ENCODE results near the gene ITPKB. TPM values are rescaled to one million over a fixed set of nuclear protein-coding genes. Genes with fewer than 3 reads are reported as not detected.
"Not testable (repeated sequence)": the region's sequence is repeated elsewhere in the genome, so short reads cannot be mapped to it uniquely, and the experiment has no call there.

Gene ITPKB
- total RNA-seq, 6 experiments from 2014 or later, result 1.7 to 3.0 (median 2.2) TPM

DNA sequence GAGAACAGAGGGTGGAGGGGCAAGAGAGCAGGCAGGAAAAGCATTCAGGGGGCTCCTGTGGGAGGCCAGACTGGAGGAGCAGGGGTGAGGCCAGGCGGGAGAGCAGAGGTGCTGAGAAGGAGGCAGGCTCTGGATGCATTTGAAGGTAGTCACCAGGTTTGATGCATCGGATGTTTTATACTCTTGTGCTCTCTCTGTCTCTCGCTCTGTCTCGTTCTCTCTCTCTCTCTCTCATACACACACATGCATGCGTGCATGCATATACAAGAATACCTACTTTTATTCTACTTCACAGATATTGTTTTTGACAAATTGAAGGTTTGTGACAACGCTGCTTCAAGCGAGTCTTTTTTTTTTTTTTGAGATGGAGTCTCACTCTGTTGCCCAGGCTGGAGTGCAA lies 15.0 kb upstream of the ITPKB start:
- H3K4me1 Mint-ChIP-seq (ENCODE audit: low read depth), result no peaks in the 10 kb centered on the region
- DNase-seq, result no peak
- H3K27me3 Mint-ChIP-seq (ENCODE audit: insufficient read depth), result peaks cover 28% of the 10 kb centered on the region
- H3K36me3 Mint-ChIP-seq (ENCODE audit: low read depth), result no peaks in the 10 kb centered on the region
- no peak for TF ChIP-seq CTCF (IDR thresholded peaks at IDR 0.05)
- H3K27ac Mint-ChIP-seq, result no peak overlapping the region
- no peak overlapping the region for H3K4me3 Mint-ChIP-seq
- H3K9me3 Mint-ChIP-seq, result no peaks in the 10 kb centered on the region

DNA sequence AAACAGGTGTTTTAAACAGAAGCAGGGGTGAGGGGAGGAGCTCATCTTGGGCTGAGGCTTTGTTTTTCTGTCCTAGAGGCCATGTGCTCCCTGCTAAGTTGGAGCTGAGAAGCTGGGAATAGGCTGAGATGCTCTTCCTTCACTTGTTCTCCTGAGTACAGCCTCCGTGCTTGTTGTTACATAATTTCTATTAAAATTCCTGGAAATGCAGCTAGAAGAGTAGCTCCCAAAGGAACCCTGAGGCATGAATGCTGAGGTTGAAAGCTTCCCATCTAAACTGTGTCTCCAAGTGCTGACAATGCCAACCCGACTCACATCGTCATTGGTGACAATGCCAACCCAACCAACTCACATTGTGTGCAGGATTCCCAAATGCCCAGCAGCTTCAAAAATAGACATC lies 12.6 kb upstream of the ITPKB start:
- H3K27ac Mint-ChIP-seq, result no peak overlapping the region
- no peaks in the 10 kb centered on the region for H3K9me3 Mint-ChIP-seq
- no peaks in the 10 kb centered on the region for H3K36me3 Mint-ChIP-seq (ENCODE audit: low read depth)
- H3K27me3 Mint-ChIP-seq (ENCODE audit: insufficient read depth), result peaks cover 36% of the 10 kb centered on the region
- DNase-seq, result no peak
- no peaks in the 10 kb centered on the region for H3K4me1 Mint-ChIP-seq (ENCODE audit: low read depth)
- TF ChIP-seq CTCF (IDR thresholded peaks at IDR 0.05), result no peak
- H3K4me3 Mint-ChIP-seq, result no peak overlapping the region

GRCh38 chr1:226751214-226751613 lies 12.1 kb upstream of the ITPKB start:
- Mint-ChIP-seq H3K9me3 (no peaks in the 10 kb centered on the region), H3K4me3 (no peak overlapping the region)

DNA sequence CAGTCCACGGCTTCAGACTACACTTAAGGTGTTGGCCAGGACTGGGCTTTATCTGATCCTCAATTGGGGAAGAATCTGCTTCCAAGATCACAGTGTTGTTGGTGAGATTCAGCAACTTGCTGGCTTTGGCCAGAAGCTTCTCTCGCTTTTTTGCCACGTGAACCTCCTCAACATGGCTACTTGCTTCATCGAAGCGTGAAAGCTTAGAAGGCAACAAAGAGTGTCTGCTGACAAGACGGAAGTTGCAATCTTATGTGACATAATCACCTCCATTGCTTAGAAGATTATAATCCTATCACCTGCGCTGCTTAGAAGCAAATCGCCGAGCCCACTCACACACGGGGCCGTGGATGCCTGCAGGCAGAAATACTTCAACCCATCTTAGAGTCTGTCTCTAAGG lies 10.4 kb upstream of the ITPKB start:
- no peak for DNase-seq
- Mint-ChIP-seq H3K36me3 (ENCODE audit: low read depth) (no peaks in the 10 kb centered on the region), H3K4me3 (no peak overlapping the region), H3K27me3 (ENCODE audit: insufficient read depth) (peaks cover 37% of the 10 kb centered on the region), H3K27ac (no peak overlapping the region), H3K4me1 (ENCODE audit: low read depth) (no peaks in the 10 kb centered on the region), H3K9me3 (no peaks in the 10 kb centered on the region)
- TF ChIP-seq CTCF (IDR thresholded peaks at IDR 0.05), result no peak

More at GRCh38 chr1:226751214-226751613, 12.1 kb upstream of the ITPKB start:
- H3K27ac Mint-ChIP-seq, result no peak overlapping the region
- peaks cover 36% of the 10 kb centered on the region for H3K27me3 Mint-ChIP-seq (ENCODE audit: insufficient read depth)
- DNase-seq, result no peak
- H3K36me3 Mint-ChIP-seq (ENCODE audit: low read depth), result no peaks in the 10 kb centered on the region
- TF ChIP-seq CTCF (IDR thresholded peaks at IDR 0.05), result no peak
- H3K4me1 Mint-ChIP-seq (ENCODE audit: low read depth), result no peaks in the 10 kb centered on the region

- no peaks in the 10 kb centered on the region for H3K4me1 Mint-ChIP-seq (ENCODE audit: low read depth)
- H3K9me3 Mint-ChIP-seq, result peaks cover 6% of the 10 kb centered on the region
These were observed 9.2 kb upstream of the ITPKB start for GRCh38 chr1:226748306-226748705.

DNA sequence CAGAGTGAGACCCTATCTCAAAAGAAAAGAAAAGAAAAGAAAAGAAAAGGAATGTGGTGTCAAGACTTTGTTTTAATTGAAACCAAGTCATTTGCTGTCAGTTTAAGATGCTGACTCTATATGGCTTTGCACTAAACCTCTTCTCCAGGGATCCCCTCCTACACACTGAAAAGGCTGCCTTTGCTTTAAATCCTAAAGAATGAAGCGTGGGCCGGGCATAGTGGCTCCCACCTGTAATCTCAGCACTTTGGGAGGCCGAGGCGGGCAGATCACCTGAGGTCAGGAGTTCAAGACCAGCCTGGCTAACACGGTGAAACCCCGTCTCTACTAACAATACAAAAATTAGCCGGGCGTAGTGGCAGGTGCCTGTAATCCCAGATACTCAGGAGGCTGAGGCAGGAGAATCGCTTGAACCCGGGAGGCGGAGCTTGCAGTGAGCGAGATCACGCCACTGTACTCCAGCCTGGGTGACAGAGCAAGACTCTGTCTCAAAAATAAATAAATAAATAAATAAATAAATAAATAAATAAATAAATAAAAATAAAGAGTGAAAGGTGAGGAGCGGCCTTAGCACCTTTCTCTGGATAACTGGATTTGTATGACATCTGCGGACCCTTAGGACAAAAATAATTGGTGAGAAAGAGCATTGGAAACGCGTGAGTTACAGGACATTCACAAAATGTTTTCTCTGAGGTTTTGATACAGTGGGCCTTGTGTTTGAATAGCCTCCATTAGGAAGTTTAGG lies 8.6 kb upstream of the ITPKB start:
- DNase-seq, H3K9me3 Mint-ChIP-seq: not testable (repeated sequence)

More at GRCh38 chr1:226748306-226748705, 9.2 kb upstream of the ITPKB start:
- Mint-ChIP-seq H3K36me3 (ENCODE audit: low read depth) (no peaks in the 10 kb centered on the region; the same call in 1 of the 2 replicates), H3K27ac (no peak overlapping the region), H3K27me3 (ENCODE audit: insufficient read depth) (peaks cover 31% of the 10 kb centered on the region), H3K4me3 (no peak overlapping the region)
- no peak for TF ChIP-seq CTCF (IDR thresholded peaks at IDR 0.05)
- no peak for DNase-seq

More for the DNA sequence above, 8.6 kb upstream of the ITPKB start:
- not testable (repeated sequence) for H3K4me3 Mint-ChIP-seq; H3K36me3 Mint-ChIP-seq (ENCODE audit: low read depth); H3K27ac Mint-ChIP-seq; H3K4me1 Mint-ChIP-seq (ENCODE audit: low read depth)
- peaks cover 30% of the 10 kb centered on the region for H3K27me3 Mint-ChIP-seq (ENCODE audit: insufficient read depth)
